Measurements from ENCODE around the gene SGPP2. TPM values are rescaled to one million over a fixed set of nuclear protein-coding genes. Genes with fewer than 3 reads are reported as not detected.

Gene SGPP2
- total RNA-seq, 6 experiments from 2014 or later: not detected

DNA sequence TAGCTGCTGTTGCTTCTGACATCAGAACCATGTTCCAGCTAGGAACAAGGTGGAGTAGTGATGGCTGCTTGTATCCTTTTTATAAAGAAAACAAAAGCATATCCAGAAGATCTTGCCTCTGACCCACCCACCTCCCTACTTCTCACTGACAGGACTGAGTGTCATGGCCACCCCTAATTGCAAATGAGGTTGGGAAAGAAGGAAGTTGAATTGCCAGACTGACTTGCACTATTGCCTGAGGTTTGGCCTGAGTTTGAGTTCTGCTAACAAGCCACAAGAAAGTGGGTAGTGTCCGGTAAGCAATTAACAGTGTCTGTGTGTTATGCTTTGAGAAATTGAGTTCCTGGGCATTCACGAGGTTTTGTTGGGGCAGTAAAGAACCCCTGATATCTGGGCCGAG, 22.8 kb downstream of the SGPP2 start:
- Mint-ChIP-seq H3K27me3 (ENCODE audit: insufficient read depth) (peaks cover 12% of the 10 kb centered on the region; the same call in 1 of the 2 replicates), H3K27ac (no peak overlapping the region), H3K4me3 (no peak overlapping the region), H3K4me1 (ENCODE audit: low read depth) (peaks cover 6% of the 10 kb centered on the region; the same call in 1 of the 2 replicates), H3K36me3 (ENCODE audit: low read depth) (no peaks in the 10 kb centered on the region), H3K9me3 (no peaks in the 10 kb centered on the region; the same call in 1 of the 2 replicates)
- DNase-seq: no peak
- TF ChIP-seq, protein P1, sequence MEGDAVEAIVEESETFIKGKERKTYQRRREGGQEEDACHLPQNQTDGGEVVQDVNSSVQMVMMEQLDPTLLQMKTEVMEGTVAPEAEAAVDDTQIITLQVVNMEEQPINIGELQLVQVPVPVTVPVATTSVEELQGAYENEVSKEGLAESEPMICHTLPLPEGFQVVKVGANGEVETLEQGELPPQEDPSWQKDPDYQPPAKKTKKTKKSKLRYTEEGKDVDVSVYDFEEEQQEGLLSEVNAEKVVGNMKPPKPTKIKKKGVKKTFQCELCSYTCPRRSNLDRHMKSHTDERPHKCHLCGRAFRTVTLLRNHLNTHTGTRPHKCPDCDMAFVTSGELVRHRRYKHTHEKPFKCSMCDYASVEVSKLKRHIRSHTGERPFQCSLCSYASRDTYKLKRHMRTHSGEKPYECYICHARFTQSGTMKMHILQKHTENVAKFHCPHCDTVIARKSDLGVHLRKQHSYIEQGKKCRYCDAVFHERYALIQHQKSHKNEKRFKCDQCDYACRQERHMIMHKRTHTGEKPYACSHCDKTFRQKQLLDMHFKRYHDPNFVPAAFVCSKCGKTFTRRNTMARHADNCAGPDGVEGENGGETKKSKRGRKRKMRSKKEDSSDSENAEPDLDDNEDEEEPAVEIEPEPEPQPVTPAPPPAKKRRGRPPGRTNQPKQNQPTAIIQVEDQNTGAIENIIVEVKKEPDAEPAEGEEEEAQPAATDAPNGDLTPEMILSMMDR (IDR thresholded peaks at IDR 0.05): no peak

DNA sequence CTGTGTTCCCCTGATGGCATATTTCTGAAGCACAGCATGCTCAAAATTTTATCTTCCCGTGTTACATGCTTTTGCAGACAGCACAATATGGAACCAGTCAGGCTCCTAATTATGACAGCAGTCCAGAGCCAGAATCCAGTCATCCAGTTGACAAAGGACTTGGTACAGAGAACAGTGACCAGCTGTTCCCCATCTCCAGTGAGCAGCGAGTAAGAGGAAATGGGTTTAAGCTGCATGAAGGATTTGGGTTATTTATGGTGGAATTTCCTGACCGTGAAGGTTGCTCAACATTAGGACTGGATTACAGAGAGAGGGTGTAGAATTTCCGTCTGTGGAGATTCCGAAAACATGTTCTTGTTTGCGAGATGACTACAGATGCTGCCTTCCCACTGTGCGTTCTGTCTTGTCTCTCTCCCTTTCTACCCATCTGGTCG, 24.4 kb downstream of the SGPP2 start:
- no peaks in the 10 kb centered on the region; the same call in 1 of the 2 replicates for H3K9me3 Mint-ChIP-seq
- no peaks in the 10 kb centered on the region for H3K36me3 Mint-ChIP-seq (ENCODE audit: low read depth)
- H3K4me1 Mint-ChIP-seq (ENCODE audit: low read depth): peaks cover 6% of the 10 kb centered on the region; the same call in 1 of the 2 replicates
- no peak overlapping the region for H3K27ac Mint-ChIP-seq
- H3K27me3 Mint-ChIP-seq (ENCODE audit: insufficient read depth): peaks cover 7% of the 10 kb centered on the region; the same call in 1 of the 2 replicates
- DNase-seq: no peak
- TF ChIP-seq, protein P1 (IDR thresholded peaks at IDR 0.05): no peak
- H3K4me3 Mint-ChIP-seq: no peak overlapping the region

DNA sequence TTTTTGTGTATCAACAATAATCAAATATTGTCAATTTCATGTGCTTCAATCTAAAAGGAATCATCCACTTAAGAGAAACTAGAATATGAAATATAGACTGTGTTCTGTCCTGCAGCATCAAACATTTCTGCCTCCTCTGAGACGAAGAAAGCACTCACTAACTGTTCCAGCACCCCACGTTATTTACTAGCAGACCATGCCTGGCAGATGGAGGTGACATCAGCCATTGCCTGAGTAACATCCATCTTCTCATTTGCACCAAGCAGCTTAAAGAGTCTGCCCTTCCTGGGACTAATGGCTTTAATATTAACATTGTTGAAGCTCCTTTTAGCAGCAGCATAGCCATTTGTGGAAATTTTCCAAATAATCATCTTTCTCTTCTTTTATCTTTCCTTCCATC, 25.7 kb downstream of the SGPP2 start:
- H3K27me3 Mint-ChIP-seq (ENCODE audit: insufficient read depth): peaks cover 3% of the 10 kb centered on the region; the same call in 1 of the 2 replicates
- H3K27ac Mint-ChIP-seq: no peak overlapping the region
- H3K4me1 Mint-ChIP-seq (ENCODE audit: low read depth): peaks cover 6% of the 10 kb centered on the region; the same call in 1 of the 2 replicates
- no peaks in the 10 kb centered on the region for H3K36me3 Mint-ChIP-seq (ENCODE audit: low read depth)
- DNase-seq: no peak
- TF ChIP-seq, protein P1 (IDR thresholded peaks at IDR 0.05): no peak
- H3K9me3 Mint-ChIP-seq: no peaks in the 10 kb centered on the region; the same call in 1 of the 2 replicates
- H3K4me3 Mint-ChIP-seq: no peak overlapping the region

DNA sequence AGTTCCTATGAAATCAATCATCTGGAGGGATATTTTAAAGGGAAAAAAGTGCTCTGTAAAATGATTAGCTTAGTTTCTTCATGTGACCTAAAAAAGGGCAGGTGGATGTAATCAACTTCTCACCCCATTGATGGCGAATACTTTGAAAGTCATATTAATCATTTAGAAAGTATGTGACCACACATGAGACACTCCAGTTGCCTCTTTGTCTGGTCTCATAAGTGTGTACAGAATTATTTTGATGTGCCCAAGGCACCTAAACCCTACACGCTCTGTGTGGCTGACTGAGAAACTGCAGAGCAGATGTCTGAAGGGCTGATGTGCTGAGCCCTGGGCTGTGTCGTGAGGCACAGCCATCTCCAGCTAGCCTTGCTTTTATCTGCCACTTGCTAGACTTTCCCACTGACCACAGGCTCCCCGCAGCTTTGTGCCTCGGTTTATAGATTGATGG, 26.9 kb downstream of the SGPP2 start:
- no peak for DNase-seq
- H3K4me1 Mint-ChIP-seq (ENCODE audit: low read depth): peaks cover 6% of the 10 kb centered on the region; the same call in 1 of the 2 replicates
- TF ChIP-seq, protein P1 (IDR thresholded peaks at IDR 0.05): no peak

DNA sequence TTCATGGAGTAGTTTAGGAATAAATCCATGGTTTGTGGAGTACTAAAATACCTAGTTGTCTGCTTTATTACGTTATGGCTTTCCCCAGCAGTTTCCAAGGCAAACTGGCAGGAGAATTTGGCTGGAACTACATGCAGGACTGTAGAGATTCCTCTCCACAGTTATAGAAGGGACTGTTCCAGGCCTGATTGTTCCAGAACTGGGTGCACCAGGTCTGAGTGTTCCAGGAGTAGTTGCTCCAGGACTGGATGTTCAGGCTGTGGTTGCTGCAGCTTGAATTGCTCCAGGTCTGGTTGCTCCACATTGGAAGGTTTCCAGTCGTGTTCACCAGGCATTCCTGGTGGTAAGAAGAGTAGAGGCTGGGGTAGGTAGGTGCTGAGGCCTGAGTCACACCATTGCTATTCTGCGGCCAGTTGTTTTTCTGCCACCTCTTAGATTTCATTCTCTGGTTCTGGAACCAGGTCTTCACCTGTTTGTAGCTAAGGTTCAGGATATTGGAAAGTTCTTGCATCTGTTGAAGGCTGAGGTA, 28.1 kb downstream of the SGPP2 start:
- Mint-ChIP-seq H3K27ac (no peak overlapping the region), H3K4me1 (ENCODE audit: low read depth) (peaks cover 6% of the 10 kb centered on the region; the same call in 1 of the 2 replicates), H3K9me3 (no peaks in the 10 kb centered on the region; the same call in 1 of the 2 replicates), H3K27me3 (ENCODE audit: insufficient read depth) (peaks cover under 1% of the 10 kb centered on the region; the same call in 1 of the 2 replicates), H3K36me3 (ENCODE audit: low read depth) (no peaks in the 10 kb centered on the region), H3K4me3 (no peak overlapping the region)
- TF ChIP-seq, protein P1 (IDR thresholded peaks at IDR 0.05): no peak
- DNase-seq: no peak

More for the DNA sequence above, 26.9 kb downstream of the SGPP2 start:
- Mint-ChIP-seq H3K4me3 (no peak overlapping the region), H3K27me3 (ENCODE audit: insufficient read depth) (peaks cover 3% of the 10 kb centered on the region; the same call in 1 of the 2 replicates), H3K36me3 (ENCODE audit: low read depth) (no peaks in the 10 kb centered on the region), H3K27ac (no peak overlapping the region), H3K9me3 (no peaks in the 10 kb centered on the region; the same call in 1 of the 2 replicates)
